ENCODE measurements around the gene MRLN. TPM values are rescaled to one million over a fixed set of nuclear protein-coding genes. Genes with fewer than 3 reads are reported as not detected.
"Not testable (repeated sequence)": the region's sequence is repeated elsewhere in the genome, so short reads cannot be mapped to it uniquely, and the experiment has no call there.

MRLN gene
- total and polyA plus RNA-seq, 2 donors (not counting 1 experiment from before 2014, with no cell fraction given): not detected

GRCh38 chr10:59735296-59735695 lies 18.0 kb downstream of the MRLN start:
- Histone ChIP-seq H3K79me2 (ENCODE audit: control insufficient read depth, insufficient read depth, low read length) (no peaks in the 10 kb centered on the region), H3K4me2 (ENCODE audit: extremely low read depth, insufficient read depth, low read length) (no peak overlapping the region), H3K4me1 (ENCODE audit: control insufficient read depth, extremely low read depth, insufficient read depth, low read length) (no peaks in the 10 kb centered on the region), H3K9ac (ENCODE audit: insufficient read depth, low read length) (no peak overlapping the region), H3K4me3 (replicated peaks in 1 of 4; ENCODE audit: control extremely low read depth in 1 of 4, insufficient read depth in 1 of 4, low read depth in 3 of 4, low read length in 4 of 4) (no peak overlapping the region), H3K27me3 (ENCODE audit: control insufficient read depth, insufficient read depth, low read length) (no peaks in the 10 kb centered on the region), H3K27ac (ENCODE audit: insufficient read depth, low read length) (no peak overlapping the region), H3K36me3 (ENCODE audit: control insufficient read depth, insufficient read depth, low read length) (no peaks in the 10 kb centered on the region), H2AFZ (ENCODE audit: low read length) (no peak overlapping the region), H3K9me3 (ENCODE audit: control insufficient read depth, insufficient read depth, low read depth, low read length) (no peaks in the 10 kb centered on the region), H4K20me1 (ENCODE audit: control insufficient read depth, extremely low read depth, insufficient read depth, low read length) (no peaks in the 10 kb centered on the region)
- TF ChIP-seq CTCF (conservative IDR thresholded peaks at IDR 0.05 in 1 of 2, IDR thresholded peaks at IDR 0.05 in 1 of 2; ENCODE audit: low read depth in 1 of 2, low read length in 2 of 2) (no peak), EZH2 (IDR thresholded peaks at IDR 0.05; ENCODE audit: low read length, missing control alignments) (no peak)
- no peak for DNase-seq (ENCODE audit: low read depth in 2 of 2)

- no peaks in the 10 kb centered on the region for H4K20me1 ChIP-seq (ENCODE audit: control insufficient read depth, extremely low read depth, insufficient read depth, low read length)
- no peak for DNase-seq (ENCODE audit: low read depth in 2 of 2)
- H3K9me3 ChIP-seq (ENCODE audit: control insufficient read depth, insufficient read depth, low read depth, low read length): no peaks in the 10 kb centered on the region
- H3K4me2 ChIP-seq (ENCODE audit: extremely low read depth, insufficient read depth, low read length): no peak overlapping the region
- H3K27ac ChIP-seq (ENCODE audit: insufficient read depth, low read length): no peak overlapping the region
- no peak overlapping the region for H3K4me3 ChIP-seq (replicated peaks in 1 of 4; ENCODE audit: control extremely low read depth in 1 of 4, insufficient read depth in 1 of 4, low read depth in 3 of 4, low read length in 4 of 4)
- no peak overlapping the region for H3K9ac ChIP-seq (ENCODE audit: insufficient read depth, low read length)
- TF ChIP-seq EZH2 (IDR thresholded peaks at IDR 0.05; ENCODE audit: low read length, missing control alignments): no peak
- no peak for TF ChIP-seq CTCF (conservative IDR thresholded peaks at IDR 0.05 in 1 of 2, IDR thresholded peaks at IDR 0.05 in 1 of 2; ENCODE audit: low read depth in 1 of 2, low read length in 2 of 2)
- no peaks in the 10 kb centered on the region for H3K4me1 ChIP-seq (ENCODE audit: control insufficient read depth, extremely low read depth, insufficient read depth, low read length)
- H3K27me3 ChIP-seq (ENCODE audit: control insufficient read depth, insufficient read depth, low read length): no peaks in the 10 kb centered on the region
- H3K36me3 ChIP-seq (ENCODE audit: control insufficient read depth, insufficient read depth, low read length): no peaks in the 10 kb centered on the region
- no peak overlapping the region for H2AFZ ChIP-seq (ENCODE audit: low read length)
- no peaks in the 10 kb centered on the region for H3K79me2 ChIP-seq (ENCODE audit: control insufficient read depth, insufficient read depth, low read length)
These were observed 19.2 kb downstream of the MRLN start for GRCh38 chr10:59734014-59734462.

DNA sequence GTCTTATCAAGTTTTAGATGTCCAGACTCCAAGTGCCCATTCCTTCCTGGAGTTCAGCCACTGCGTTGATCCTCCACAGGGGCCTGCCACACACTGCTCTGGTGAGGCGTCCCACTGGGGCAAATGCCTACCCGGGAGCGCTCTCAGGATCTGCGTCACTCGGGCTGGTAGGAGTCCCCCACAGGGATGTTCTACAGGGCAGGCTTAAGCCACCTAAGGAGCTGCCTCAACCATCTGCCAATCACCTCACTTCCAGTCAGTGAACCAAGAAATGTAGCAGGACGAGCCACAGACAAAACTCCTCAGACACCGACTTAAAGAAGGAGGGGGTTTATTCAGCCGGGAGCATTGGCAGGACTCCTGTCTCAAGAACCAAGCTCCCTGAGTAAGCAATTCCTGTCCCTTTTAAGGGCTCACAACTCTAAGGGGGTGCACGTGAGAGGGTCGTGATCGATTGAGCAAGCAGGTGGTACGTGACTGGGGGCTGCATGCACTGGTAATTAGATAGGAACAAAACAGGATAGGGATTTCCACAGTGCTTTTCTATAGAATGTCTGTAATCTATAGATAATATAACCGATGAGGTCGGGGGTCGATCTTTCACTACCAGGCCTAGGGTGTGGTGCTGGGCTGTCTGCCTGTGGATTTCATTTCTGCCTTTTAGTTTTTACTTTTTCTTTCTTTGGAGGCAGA lies 19.8 kb downstream of the MRLN start:
- not testable (repeated sequence) for H3K9ac ChIP-seq (ENCODE audit: insufficient read depth, low read length)

DNA sequence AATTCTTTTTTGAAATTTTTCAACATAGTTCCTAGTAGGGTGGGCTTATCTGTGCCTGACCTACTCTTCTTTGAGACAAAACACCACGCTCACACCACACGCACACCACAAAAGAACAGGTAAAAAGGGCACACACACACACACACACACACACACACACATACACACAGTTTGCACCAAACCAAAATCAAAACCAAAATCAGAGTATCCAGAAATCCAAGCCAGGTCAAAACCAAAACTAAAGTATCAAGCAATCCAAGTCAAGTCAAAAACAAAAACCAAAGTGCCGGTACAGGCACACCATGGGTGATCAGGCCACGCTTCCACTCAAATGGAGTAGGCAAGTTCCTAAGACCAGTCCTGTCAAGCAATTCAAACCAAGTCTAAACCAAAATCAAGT lies 20.4 kb downstream of the MRLN start:
- not testable (repeated sequence) for H3K27me3 ChIP-seq (ENCODE audit: control insufficient read depth, insufficient read depth, low read length); H3K9ac ChIP-seq (ENCODE audit: insufficient read depth, low read length); DNase-seq (ENCODE audit: low read depth in 2 of 2); H3K79me2 ChIP-seq (ENCODE audit: control insufficient read depth, insufficient read depth, low read length); H3K4me2 ChIP-seq (ENCODE audit: extremely low read depth, insufficient read depth, low read length); H3K27ac ChIP-seq (ENCODE audit: insufficient read depth, low read length); H3K4me1 ChIP-seq (ENCODE audit: control insufficient read depth, extremely low read depth, insufficient read depth, low read length); H3K9me3 ChIP-seq (ENCODE audit: control insufficient read depth, insufficient read depth, low read depth, low read length); H3K4me3 ChIP-seq (replicated peaks in 1 of 4; ENCODE audit: control extremely low read depth in 1 of 4, insufficient read depth in 1 of 4, low read depth in 3 of 4, low read length in 4 of 4); H4K20me1 ChIP-seq (ENCODE audit: control insufficient read depth, extremely low read depth, insufficient read depth, low read length); H2AFZ ChIP-seq (ENCODE audit: low read length); H3K36me3 ChIP-seq (ENCODE audit: control insufficient read depth, insufficient read depth, low read length)

More for the DNA sequence above, 19.8 kb downstream of the MRLN start:
- H4K20me1 ChIP-seq (ENCODE audit: control insufficient read depth, extremely low read depth, insufficient read depth, low read length); H3K36me3 ChIP-seq (ENCODE audit: control insufficient read depth, insufficient read depth, low read length); H3K79me2 ChIP-seq (ENCODE audit: control insufficient read depth, insufficient read depth, low read length); H3K9me3 ChIP-seq (ENCODE audit: control insufficient read depth, insufficient read depth, low read depth, low read length); H3K27me3 ChIP-seq (ENCODE audit: control insufficient read depth, insufficient read depth, low read length); H3K4me3 ChIP-seq (replicated peaks in 1 of 4; ENCODE audit: control extremely low read depth in 1 of 4, insufficient read depth in 1 of 4, low read depth in 3 of 4, low read length in 4 of 4); H3K4me1 ChIP-seq (ENCODE audit: control insufficient read depth, extremely low read depth, insufficient read depth, low read length); H2AFZ ChIP-seq (ENCODE audit: low read length); DNase-seq (ENCODE audit: low read depth in 2 of 2); H3K27ac ChIP-seq (ENCODE audit: insufficient read depth, low read length); H3K4me2 ChIP-seq (ENCODE audit: extremely low read depth, insufficient read depth, low read length): not testable (repeated sequence)

DNA sequence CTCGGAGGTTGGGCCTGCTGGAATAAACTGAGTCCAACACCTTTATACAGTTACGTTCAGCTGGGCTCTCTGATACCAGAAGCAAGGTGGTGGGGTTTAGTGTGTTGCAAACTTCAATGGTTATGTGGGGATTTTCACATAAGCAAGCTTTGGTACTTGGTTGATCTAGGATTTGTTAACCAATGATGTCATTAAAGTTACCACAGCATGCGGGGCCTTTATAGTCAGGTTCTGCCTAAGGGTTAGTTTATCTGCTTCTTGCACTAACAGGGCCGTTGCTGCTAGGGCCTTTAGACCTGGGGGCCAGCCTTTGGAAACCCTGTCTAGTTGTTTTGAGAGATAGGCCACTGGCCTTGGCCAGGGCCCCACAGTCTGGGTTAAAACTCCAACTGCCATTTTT lies 24.1 kb downstream of the MRLN start:
- not testable (repeated sequence) for H3K27me3 ChIP-seq (ENCODE audit: control insufficient read depth, insufficient read depth, low read length); H3K4me3 ChIP-seq (replicated peaks in 1 of 4; ENCODE audit: control extremely low read depth in 1 of 4, insufficient read depth in 1 of 4, low read depth in 3 of 4, low read length in 4 of 4); H3K4me1 ChIP-seq (ENCODE audit: control insufficient read depth, extremely low read depth, insufficient read depth, low read length); H3K9ac ChIP-seq (ENCODE audit: insufficient read depth, low read length); H2AFZ ChIP-seq (ENCODE audit: low read length); H3K4me2 ChIP-seq (ENCODE audit: extremely low read depth, insufficient read depth, low read length); H3K79me2 ChIP-seq (ENCODE audit: control insufficient read depth, insufficient read depth, low read length); H3K9me3 ChIP-seq (ENCODE audit: control insufficient read depth, insufficient read depth, low read depth, low read length); H4K20me1 ChIP-seq (ENCODE audit: control insufficient read depth, extremely low read depth, insufficient read depth, low read length); H3K27ac ChIP-seq (ENCODE audit: insufficient read depth, low read length); DNase-seq (ENCODE audit: low read depth in 2 of 2); H3K36me3 ChIP-seq (ENCODE audit: control insufficient read depth, insufficient read depth, low read length)

Data from fibroblast of lung (primary cell).